ENCODE measurements around the gene SP3. TPM values are rescaled to one million over a fixed set of nuclear protein-coding genes. Genes with fewer than 3 reads are reported as not detected.

The SP3 gene
- total RNA-seq, result 98.3 and 126 TPM in 2 replicates

DNA sequence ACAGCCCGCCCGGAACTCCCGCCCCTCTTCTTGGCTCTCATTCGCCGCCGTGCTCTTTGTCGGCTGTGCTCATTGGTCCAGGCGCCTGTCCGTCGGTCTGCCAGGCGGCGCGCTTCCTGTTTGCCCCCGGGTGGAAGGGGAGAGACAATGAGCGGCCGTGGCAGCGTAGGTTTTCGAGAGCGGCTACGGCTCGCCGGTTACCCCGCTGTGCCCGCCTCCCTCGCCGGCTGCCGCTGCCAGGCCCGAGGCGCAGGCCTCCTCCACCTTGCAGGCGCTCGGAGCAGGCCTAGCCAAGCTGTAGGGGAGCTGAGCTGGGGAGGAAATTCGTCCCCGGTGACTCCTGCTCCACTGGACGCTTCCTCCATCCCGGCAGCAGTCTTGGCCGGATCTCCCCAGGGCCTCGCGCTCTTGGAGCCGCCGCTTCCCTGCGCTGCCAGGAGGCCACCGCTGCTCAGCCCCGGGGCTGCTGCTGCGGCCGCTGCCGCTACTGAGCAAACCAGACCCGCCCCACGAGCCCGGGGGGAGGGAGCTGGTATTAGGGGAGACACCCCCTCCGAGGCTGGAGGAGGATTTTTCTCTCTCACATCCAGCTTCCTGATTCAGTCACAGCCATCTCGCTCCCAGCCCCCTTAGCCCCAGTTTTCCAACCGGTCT is at the start of gene SP3:
Gene SP3, minus strand, starts transcription at position 2 of the 654 bp plus-strand sequence. CDS start 202 bp downstream, outside the sequence.
- peak; percentile 93 for DNase-seq (ENCODE audit: low read depth, low spot score)

DNA sequence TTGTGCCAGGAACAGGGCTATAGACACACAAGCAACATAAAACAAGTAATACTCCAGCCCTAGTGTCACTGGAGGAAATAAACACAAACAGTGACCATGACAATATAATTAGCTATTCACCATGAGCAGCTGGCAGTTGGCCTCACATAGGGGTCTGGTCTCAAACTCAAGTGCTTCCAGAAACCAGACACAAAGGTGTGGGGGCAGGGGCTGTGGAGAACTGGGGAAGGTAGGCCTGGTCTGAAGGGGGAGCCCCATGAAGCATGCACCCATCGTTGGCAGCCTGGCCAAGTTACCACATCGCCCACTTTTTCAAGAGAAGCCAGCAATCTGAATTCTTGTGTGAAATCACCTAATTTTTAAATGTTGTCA is 49.5 kb upstream of the SP3 start:
- no peak for DNase-seq (ENCODE audit: low read depth, low spot score)

GRCh38 chr2:174014011-174014698 is 49.0 kb upstream of the SP3 start:
- no peak for DNase-seq (ENCODE audit: low read depth, low spot score)

DNA sequence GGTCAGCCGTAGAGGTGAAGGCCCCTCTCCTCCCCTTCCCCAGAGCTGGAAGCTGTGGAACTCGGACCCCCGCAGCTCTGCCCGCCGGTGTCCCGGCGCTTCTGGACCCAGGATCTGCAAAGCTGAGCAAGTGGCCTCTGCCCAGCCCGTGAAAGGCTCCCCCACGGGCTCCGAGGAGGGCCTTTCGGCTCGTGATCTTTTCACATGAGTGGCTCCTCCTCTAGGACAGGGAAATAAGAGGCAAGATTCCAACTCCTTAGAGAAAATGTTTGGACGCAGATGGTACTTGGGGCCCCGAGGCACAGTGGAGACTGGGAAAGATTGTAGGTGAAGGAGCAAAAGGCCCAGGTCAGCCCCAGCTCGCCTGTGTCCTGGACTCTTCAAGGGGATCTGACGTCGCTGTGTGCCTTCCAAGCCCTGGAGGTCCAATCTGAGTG is 48.2 kb upstream of the SP3 start:
- DNase-seq (ENCODE audit: low read depth, low spot score), result no peak

DNA sequence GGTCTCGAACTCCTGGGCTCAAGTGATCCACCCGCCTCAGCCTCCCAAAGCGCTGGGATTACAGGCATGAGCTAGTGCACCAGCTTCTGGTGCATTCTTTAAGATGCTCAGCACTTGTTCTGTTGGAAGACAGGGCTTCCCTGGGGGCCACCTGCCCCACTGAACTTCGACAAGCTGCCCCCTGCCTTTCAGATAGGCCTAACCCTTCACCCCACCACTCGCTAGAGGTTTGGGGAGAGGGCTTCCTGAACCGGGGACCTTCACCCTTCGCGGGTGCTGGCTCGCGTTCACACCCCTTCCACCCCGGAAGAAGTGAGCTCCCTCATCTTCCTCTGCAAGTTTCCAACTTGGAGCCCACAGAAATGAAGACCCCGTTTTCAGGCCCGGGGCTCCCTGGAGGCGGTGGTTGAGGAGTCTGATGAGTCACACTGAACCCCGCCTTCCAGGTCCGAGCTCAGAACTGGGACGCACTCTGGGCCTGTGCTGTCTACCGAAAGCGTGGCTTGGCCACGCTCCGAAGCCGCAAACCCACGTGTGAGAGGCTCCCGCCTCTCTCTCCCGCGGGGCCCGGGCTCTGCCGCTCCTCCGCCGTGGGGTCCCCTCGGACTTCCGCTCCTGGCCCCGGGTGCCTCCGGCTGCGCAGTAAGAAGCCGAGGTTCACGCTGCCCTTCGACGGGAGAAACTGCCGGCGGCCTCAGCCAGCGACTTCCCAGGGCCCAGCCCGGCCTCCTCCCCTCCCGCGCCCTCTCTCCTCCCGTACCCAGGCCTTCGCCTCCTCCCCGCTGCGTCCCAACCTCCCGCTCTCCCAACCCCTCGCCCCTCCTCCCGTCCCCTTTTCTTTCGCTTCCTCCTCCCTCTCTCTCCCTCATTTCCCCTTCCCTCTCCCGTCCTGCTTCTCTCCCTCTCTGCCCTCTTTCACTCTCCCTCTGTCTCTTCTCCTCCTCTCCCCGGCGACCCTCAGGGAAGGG is 47.5 kb upstream of the SP3 start:
- DNase-seq (ENCODE audit: low read depth, low spot score), result no peak

GRCh38 chr2:174011796-174012195 is 46.6 kb upstream of the SP3 start:
- no peak for DNase-seq (ENCODE audit: low read depth, low spot score)

DNA sequence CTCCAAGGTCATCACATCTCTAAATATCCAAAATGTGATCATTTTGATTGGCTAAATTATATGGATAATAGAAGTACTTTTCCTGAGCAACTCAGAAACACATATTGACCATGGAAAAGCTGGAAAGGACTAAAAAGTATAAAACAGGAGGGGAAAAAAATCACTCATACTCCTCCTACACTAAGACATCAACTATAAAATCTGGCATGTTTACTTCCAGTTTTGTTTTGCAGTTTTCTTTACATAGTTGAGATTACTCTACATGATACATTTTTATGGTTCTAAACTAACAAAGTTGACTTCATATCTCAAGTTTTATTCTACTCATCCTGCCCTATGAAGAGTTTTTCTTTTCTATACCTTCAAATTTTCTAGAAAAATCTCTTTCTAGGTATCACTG is 46.0 kb upstream of the SP3 start:
- DNase-seq (ENCODE audit: low read depth, low spot score), result no peak

DNA sequence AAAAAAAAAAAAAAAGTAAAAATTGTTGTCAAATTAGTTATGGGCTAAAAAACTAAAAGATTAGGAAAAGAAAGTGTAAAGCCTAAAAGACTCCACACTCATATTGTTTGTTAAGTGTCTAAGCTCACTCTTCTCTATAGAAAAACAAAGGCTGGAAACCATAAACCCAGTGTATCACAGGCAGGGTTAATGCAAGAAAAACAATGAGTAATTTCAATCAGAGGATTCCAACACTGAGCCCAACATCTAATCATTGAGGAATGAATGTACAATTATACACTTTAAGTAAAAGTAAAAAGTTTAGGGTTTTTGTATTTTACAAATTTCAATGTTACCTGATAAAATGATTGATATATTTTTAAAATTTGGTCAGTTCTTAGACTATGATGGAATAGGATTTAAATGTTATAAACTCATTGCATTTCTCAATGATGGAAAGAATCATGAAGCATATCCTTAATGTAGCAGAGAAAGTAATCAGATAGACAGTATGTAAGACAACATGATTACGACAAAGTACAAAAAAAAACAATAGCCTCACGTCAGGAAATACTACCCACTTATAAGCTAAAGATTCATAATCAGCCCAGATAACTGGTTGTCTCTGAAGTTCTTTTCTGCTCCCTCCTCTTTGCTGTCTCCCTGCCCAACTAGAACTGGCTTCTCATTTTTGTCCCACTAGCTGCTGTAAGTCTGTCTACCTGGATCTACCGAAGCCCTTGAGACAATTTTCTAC is 44.5 kb upstream of the SP3 start:
- no peak for DNase-seq (ENCODE audit: low read depth, low spot score)

DNA sequence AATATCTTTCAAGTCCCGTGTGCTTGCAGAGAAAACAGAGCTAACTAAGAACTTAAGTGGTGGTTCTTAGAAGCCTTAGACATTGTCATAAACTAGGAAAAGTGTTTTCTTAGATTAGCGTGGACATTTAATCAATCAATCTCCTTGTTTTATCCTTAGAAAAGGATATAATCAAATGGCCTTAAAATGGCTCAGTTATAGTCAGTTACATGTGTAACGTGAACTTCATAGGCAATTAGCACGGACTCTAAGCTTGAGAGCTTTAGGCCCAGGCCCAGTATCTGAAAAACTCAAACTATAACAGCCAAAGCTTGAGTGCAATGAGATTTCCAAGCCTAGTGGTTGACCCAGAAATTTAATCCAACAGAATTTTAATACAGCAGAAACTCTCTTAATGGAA is 43.5 kb upstream of the SP3 start:
- no peak for DNase-seq (ENCODE audit: low read depth, low spot score)

- no peak for DNase-seq (ENCODE audit: low read depth, low spot score)
These were observed 41.8 kb upstream of the SP3 start for GRCh38 chr2:174007010-174007409.

DNA sequence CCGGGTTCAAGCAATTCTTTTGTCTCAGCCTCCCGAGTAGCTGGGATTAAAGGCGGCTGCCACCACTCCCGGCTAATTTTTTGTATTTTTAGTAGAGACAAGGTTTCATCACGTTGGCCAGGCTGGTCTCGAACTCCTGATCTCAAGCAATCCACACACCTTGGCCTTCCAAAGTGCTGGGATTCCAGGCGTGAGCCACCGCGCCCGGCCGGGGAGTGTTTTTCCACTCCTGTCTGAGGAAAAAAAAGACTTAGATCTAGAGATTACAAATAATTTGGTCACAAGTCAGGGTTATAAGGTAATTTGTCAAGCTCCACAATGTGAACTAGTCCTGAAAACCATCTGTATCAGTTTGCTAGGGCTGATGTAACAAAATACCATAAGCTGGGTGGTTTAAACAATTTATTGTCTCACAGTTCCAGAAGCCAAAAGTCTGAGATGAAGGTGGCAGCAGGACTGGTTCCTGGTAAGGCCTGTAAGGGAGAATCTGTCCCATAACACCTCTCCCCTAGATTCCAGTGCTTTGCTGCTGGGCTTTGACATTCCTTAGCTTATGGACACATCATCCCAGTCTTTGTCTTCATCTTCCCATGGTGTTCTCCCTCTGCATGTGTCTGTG is 40.7 kb upstream of the SP3 start:
- DNase-seq (ENCODE audit: low read depth, low spot score), result no peak

GRCh38 chr2:174004905-174005605 is 39.9 kb upstream of the SP3 start:
- DNase-seq (ENCODE audit: low read depth, low spot score), result no peak

DNA sequence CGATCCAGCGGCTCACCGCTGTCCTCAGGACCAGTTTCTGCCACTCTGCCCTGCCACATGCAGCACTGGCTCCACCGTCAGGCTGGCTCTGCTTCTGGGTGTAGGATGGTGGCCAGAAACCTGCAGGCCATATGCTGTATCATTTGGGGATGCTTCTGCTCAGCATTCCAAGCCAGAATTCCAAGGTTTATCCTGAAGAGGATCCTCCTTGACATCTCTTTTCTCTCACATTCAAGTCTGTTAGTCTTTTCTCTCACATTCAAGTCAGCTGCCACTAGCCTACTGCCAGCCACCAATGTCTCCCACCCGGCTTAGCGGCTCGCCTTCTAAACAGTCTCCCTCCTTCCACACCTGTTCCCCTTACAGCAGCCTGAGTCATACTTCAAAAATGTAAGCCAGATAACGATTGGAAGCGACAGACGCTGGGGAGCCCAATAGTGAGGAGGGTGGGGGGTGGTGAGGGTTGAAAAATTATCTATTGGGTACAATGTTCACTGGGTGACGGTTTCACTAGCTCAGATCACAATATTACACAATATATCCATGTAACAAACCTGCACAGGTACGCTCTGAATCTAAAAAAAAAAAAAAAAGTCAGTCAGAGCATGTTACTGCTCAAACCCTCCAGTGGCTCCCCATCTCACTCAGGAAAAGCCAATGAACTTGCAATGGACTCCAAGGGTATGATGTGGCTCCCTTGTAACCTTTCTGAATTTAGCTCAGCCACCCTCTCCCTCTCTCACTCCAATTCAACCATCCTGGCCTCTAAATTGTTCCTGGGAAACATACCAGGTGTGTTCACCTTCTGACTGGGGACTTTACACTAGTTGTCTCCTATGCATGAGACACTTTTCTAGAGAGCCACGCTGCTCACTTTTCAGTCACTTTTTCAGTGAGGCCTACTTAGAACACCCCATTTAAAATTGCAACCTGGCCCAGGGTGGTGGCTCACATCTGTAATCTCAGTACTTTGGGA is 38.8 kb upstream of the SP3 start:
- DNase-seq (ENCODE audit: low read depth, low spot score), result no peak

DNA sequence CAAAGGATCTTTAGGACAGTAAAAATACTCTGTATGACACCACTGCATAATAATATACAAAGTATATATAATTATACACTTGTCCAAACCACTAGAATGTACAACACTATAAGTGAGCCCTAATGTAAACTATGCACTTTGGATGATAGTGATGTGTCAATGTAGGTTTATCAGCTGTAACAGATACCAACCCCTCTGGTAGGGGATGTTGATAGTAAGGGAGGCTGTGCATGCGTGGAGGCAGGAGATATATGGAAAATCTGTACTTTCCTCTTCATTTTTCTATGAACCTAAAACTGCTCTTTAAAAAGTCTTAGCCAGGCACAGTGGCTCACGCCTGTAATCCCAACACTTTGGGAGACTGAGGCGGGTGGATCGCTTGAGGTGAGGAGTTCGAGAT is 37.5 kb upstream of the SP3 start:
- no peak for DNase-seq (ENCODE audit: low read depth, low spot score)

DNA sequence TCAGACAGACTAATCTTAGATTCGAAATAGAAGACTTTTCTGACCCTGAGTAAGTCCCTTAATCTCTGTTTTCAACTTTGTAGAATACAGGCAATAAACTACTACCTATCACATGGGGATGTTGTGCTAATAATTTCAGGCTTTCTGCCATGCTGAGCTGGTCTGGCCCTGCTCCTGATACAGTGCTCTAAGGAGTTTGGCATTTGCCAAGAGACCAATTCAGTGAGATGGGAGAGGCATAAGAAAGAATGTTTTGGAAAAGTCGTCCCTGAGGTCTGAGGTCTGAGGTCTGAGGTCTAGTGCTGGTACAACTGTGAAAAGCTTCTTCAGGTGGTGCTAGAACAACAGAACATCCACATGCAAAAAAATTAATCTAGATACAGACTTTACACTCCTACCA is 35.9 kb upstream of the SP3 start:
- no peak for DNase-seq (ENCODE audit: low read depth, low spot score)

GRCh38 chr2:173999724-174000123 is 34.6 kb upstream of the SP3 start:
- no peak for DNase-seq (ENCODE audit: low read depth, low spot score)

- DNase-seq (ENCODE audit: low read depth, low spot score), result no peak
These were observed 34.1 kb upstream of the SP3 start for GRCh38 chr2:173999272-173999671.

DNA sequence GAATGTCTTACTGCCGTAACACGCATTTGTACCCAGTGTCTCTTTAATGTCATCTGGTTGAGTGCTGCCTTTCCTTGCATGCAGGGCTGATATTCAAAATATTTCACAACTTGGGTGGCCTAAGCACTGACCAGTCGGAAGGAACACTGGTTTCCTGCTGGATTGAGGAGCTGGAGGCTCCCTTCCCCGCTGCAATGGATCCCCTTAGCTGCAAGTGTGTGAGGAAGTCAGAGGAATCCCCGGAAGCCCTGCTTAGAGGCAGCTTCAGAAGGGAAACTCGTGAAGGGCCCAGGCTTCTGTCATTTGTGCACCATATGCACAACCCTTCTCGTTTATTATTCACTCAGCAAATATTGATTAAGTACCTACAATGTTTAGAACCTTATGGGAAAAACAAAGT is 33.2 kb upstream of the SP3 start:
- DNase-seq (ENCODE audit: low read depth, low spot score), result no peak

- no peak for DNase-seq (ENCODE audit: low read depth, low spot score)
These were observed 32.6 kb upstream of the SP3 start for GRCh38 chr2:173997753-173998152.
